Mesodermal cell (in vitro differentiated cells): ENCODE measurements around the gene FURIN.
"Not testable (repeated sequence)": the region's sequence is repeated elsewhere in the genome, so short reads cannot be mapped to it uniquely, and the experiment has no call there.

Experiments
- H3K27ac ChIP-seq: 2 replicates; pipeline ENCODE4 v1.7.0; 2013; ENCODE audit warnings: mild to moderate bottlenecking, low read depth, low read length, moderate library complexity; ENCODE audit not compliant: severe bottlenecking
- H3K36me3 ChIP-seq: 2 replicates; pipeline ENCODE4 v1.7.1; 2013; ENCODE audit warnings: mild to moderate bottlenecking, low read length, moderate library complexity; ENCODE audit not compliant: control insufficient read depth, insufficient read depth
- H3K4me1 ChIP-seq: one replicate; pipeline ENCODE4 v1.7.1; 2013; ENCODE audit warnings: mild to moderate bottlenecking, low read length; ENCODE audit not compliant: insufficient read depth, control insufficient read depth, poor library complexity, severe bottlenecking
- H3K4me3 ChIP-seq: 2 replicates; pipeline ENCODE4 v1.7.0; 2013; ENCODE audit warnings: low read length, control low read depth, mild to moderate bottlenecking; ENCODE audit not compliant: insufficient read depth, poor library complexity, severe bottlenecking; ENCODE audit errors: extremely low read depth
- H3K9me3 ChIP-seq: 2 replicates; pipeline ENCODE4 v1.7.1; 2013; ENCODE audit warnings: mild to moderate bottlenecking, low read length, moderate library complexity; ENCODE audit not compliant: control insufficient read depth
- WGBS, 2 experiments: methylation state at CpG; one replicate each; pipeline ENCODE4 v1.1.5; 2013; ENCODE audit warnings: missing lambda C conversion rate in 2 of 2; ENCODE audit not compliant: insufficient coverage in 2 of 2; 5-methylcytosine and 5-hydroxymethylcytosine counted together

Gene FURIN

GRCh38 chr15:90844696-90845095 is 23.7 kb upstream of the FURIN start:
- Histone ChIP-seq H3K4me3 (no peak overlapping the region), H3K36me3 (no peaks in the 10 kb centered on the region), H3K9me3 (no peaks in the 10 kb centered on the region), H3K27ac (peak overlapping the region; percentile 59), H3K4me1 (peaks cover 24% of the 10 kb centered on the region)
- 85 to 96% methylated on average over 4 to 5 of the region's 5 CpGs for WGBS, 2 experiments

DNA sequence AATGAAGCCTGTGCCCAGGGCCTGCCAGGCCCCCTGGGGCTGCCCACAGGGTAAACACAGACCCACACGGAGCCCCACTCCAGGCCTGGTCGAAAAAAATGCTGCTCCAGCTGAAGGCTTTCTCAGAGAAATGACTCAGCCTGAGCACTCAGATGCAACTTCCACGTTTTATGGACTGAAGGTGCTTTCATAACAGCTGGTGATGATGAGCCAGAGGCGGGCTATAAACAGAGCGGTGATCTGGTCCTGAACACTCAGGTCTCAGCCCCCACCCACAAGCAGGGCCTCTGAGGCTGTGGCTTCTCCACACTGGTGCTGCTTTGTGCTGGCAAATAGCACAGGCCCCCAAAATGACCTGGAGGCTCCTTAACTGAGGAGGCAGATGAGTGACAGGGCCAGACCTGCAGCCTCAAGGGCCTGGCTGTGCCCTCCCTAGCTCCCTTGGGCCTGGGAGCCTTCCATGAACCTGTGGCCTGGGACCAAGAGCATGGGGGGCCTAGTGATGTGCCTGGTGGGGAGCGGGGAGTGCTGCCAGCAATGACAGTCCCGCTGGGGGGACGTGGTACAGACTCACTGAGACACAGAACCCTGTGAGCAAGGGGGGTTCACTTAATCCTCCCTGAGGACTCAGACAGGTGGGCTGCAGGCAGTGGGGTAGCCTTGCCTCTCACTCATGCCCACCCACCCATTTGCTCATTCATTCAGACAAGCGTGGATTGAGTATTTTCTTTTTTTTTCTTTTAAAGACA is 23.0 kb upstream of the FURIN start:
- Histone ChIP-seq H3K9me3 (no peaks in the 10 kb centered on the region), H3K27ac (peak overlapping the region; percentile 59), H3K36me3 (no peaks in the 10 kb centered on the region), H3K4me3 (no peak overlapping the region), H3K4me1 (peaks cover 19% of the 10 kb centered on the region)
- WGBS, 2 experiments: 80 to 83% methylated on average over 6 to 9 of the region's 9 CpGs

DNA sequence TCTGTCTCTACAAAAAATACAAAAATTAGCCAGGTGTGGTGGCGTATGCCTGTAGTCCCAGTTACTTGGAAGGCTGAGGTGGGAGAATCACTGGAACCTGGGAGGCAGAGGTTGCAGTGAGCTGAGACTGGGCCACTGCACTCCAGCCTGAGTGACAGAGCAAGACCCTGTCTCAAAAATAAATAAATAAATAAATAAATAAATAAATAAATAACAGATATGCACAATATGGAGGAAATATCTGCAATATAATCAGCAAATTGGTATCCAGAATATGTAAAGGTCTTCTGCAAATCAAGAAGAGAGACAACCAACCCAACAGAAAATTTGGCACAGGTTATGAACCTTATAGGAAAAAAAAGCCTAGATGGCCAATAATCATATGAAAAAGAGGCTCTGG is 19.0 kb upstream of the FURIN start:
- H3K27ac ChIP-seq, H3K36me3 ChIP-seq, H3K9me3 ChIP-seq, H3K4me3 ChIP-seq: not testable (repeated sequence)
- WGBS, 2 experiments: 89% methylated on average over 1 of the region's 1 CpG; no CpG with 5 or more reads in 1 of the 2 experiments
- H3K4me1 ChIP-seq: peaks cover 12% of the 10 kb centered on the region

GRCh38 chr15:90851114-90851513 is 17.3 kb upstream of the FURIN start:
- 93% methylated on average over 3 of the region's 6 CpGs; no CpG with 5 or more reads in 1 of the 2 experiments for WGBS, 2 experiments
- Histone ChIP-seq H3K9me3 (no peaks in the 10 kb centered on the region), H3K36me3 (no peaks in the 10 kb centered on the region), H3K4me1 (no peaks in the 10 kb centered on the region), H3K4me3 (no peak overlapping the region), H3K27ac (no peak overlapping the region)

DNA sequence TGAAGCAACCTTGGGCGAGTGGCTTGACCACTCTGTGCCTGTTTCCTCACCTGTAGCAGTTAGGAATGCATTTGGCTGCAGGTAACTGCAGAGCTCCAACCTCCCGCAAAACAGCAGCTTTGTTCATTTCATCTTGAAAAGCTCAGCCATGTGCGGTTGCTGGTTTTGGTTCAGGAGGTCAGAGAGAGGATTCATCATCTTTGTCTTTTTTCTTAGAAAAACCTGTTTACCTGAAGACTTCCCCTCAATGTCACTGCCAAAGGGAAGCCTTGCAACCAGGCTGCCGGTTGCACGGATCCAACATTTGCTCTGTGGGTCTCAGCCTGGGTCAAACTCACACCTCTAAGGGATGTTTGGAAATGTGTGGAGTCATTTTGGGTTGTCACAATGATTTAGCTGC is 16.4 kb upstream of the FURIN start:
- Histone ChIP-seq H3K27ac (no peak overlapping the region), H3K9me3 (no peaks in the 10 kb centered on the region), H3K36me3 (no peaks in the 10 kb centered on the region), H3K4me1 (no peaks in the 10 kb centered on the region), H3K4me3 (no peak overlapping the region)
- 92 to 100% methylated on average over 3 of the region's 5 CpGs for WGBS, 2 experiments

DNA sequence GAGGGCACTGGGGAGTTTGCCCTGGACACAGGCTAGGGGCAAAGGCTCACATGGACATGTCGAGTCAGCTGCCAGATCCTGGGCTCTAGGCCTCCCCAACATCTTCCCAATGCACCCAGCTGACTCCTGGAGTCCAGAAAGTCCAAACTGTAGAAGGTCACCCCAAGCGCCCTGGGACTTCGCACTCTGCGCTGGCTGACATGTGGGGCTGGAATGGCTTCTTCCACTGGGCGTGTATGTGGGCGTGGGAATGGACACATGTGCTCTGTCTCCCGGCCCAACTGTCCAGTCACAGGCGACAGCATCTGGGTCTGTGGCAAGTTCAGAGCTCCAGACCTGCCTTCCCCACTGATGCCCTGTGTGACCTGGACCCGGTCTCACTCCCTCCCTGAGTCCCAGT is 13.2 kb upstream of the FURIN start:
- Histone ChIP-seq H3K27ac (no peak overlapping the region), H3K36me3 (no peaks in the 10 kb centered on the region), H3K4me3 (no peak overlapping the region), H3K4me1 (peaks cover 9% of the 10 kb centered on the region), H3K9me3 (no peaks in the 10 kb centered on the region)
- WGBS, 2 experiments: 96 to 98% methylated on average over 9 of the region's 9 CpGs

- 94 to 97% methylated on average over 7 of the region's 8 CpGs for WGBS, 2 experiments
These were observed 11.1 kb upstream of the FURIN start for GRCh38 chr15:90857337-90857736.

GRCh38 chr15:90857883-90858443 is 10.4 kb upstream of the FURIN start:
- Histone ChIP-seq H3K27ac (no peak overlapping the region), H3K4me3 (no peak overlapping the region), H3K36me3 (no peaks in the 10 kb centered on the region), H3K4me1 (peaks cover 17% of the 10 kb centered on the region), H3K9me3 (no peaks in the 10 kb centered on the region)
- WGBS, 2 experiments: 97 to 98% methylated on average over 5 to 7 of the region's 8 CpGs

More at GRCh38 chr15:90857337-90857736, 11.1 kb upstream of the FURIN start:
- Histone ChIP-seq H3K4me1 (peaks cover 17% of the 10 kb centered on the region), H3K4me3 (no peak overlapping the region), H3K9me3 (no peaks in the 10 kb centered on the region), H3K27ac (no peak overlapping the region), H3K36me3 (no peaks in the 10 kb centered on the region)

DNA sequence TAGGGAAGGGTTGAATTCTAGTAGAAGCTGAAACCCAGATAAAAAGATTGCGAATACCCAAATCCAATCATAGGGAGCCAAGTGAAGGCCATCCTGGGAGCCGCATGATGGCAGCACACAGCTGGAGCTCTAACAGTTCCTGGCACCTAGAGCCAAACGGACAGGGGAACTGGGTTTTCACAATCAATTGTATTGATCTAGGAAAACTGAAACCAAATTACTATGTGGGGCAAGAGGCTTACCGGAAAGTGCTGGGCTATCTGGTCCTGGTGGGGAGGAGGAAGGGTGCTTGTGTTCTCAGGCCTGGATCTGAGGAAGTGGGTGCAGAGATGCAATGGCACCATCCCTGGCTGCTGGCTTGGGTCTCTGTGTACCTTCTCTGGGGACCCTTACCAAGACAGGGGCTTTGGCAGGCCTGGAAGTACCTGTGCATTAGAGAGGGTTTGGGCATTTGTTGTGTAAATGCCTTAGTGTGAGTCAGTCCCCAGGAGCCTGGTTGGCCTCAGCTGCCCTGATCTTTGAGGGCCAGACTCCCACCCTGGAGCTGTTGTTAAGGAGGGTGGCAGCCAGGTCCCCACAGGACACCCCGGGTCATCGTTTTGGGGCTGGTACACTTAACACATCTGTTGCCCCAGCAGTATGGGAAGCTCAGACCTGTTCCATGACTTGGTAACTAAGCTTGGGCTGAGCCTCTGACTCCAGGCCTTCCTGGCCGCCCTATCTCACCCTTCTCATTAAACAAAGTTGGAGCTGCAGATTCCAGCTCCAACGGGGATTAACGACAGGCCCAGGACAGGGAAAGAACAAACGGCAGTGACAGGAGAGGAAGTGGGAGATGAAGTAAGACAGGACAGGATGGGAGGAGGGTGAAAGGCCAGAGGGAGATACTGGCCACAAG is 8.9 kb upstream of the FURIN start:
- 42 to 46% methylated on average over 6 to 7 of the region's 10 CpGs for WGBS, 2 experiments
- Histone ChIP-seq H3K27ac (peak overlapping the region; percentile 92), H3K4me3 (no peak overlapping the region), H3K4me1 (peaks cover 17% of the 10 kb centered on the region), H3K9me3 (no peaks in the 10 kb centered on the region), H3K36me3 (no peaks in the 10 kb centered on the region)

GRCh38 chr15:90860450-90860849 is 7.9 kb upstream of the FURIN start:
- Histone ChIP-seq H3K4me3 (no peak overlapping the region), H3K36me3 (no peaks in the 10 kb centered on the region), H3K9me3 (no peaks in the 10 kb centered on the region), H3K27ac (no peak overlapping the region), H3K4me1 (peaks cover 17% of the 10 kb centered on the region)
- 91 to 97% methylated on average over 5 to 6 of the region's 7 CpGs for WGBS, 2 experiments
